Panc1 (cell line): Measurements from ENCODE around the gene TRAPPC8. TPM values are rescaled to one million over a fixed set of nuclear protein-coding genes. Genes with fewer than 3 reads are reported as not detected.

ENCODE experiments used
- ATAC-seq: fragments of 200-7000 bp; cut with Tn5 transposase; 2 replicates; pipeline ENCODE4 v1.9.1; 2020; ENCODE audit warnings: mild to moderate bottlenecking, moderate library complexity
- BruUV-seq: library from RNA; stranded (reverse); fragments of 400-500 nt; replicated peaks from 2 replicates; lab custom pipeline; 2021; lab: Mats Ljungman, UMichigan
- CTCF ChIA-PET: fragments of 300-600 bp; sonication (Branson Sonifier 250); formaldehyde crosslinking; loops from one replicate; lab custom pipeline; 2022; ENCODE audit warnings: antibody characterized with exemption; lab: Charles Lee
- POLR2A ChIA-PET: fragments of 300-600 bp; sonication (Branson Sonifier 250); formaldehyde crosslinking; loops from one replicate; lab custom pipeline; 2022; ENCODE audit warnings: antibody characterized with exemption; lab: Charles Lee
- DNase-seq: peaks from one replicate; pipeline ENCODE4 v3.0.0-alpha.2; 2010; ENCODE audit warnings: low read depth, low spot score
- H3K27ac ChIP-seq: 2 replicates; pipeline ENCODE4 v1.5.1; 2011; ENCODE audit warnings: mild to moderate bottlenecking, low read length, inconsistent platforms
- H3K27me3 ChIP-seq: fragments of 200-500 bp; sonication (Bioruptor generic); 2 replicates; pipeline ENCODE4 v1.6.0; 2014; ENCODE audit warnings: low read length, inconsistent platforms; ENCODE audit not compliant: control insufficient read depth, insufficient read depth
- H3K36me3 ChIP-seq: fragments of 200-500 bp; sonication (Bioruptor generic); 2 replicates; pipeline ENCODE4 v1.5.1; 2014; ENCODE audit warnings: inconsistent platforms, mild to moderate bottlenecking, low read length, moderate library complexity; ENCODE audit not compliant: control insufficient read depth, insufficient read depth
- H3K4me1 ChIP-seq: 2 replicates; pipeline ENCODE4 v1.5.1; 2011; ENCODE audit warnings: inconsistent platforms, mild to moderate bottlenecking, low read length, moderate library complexity; ENCODE audit not compliant: control insufficient read depth, insufficient read depth
- H3K4me3 ChIP-seq, 2 experiments: 2 replicates each; pipeline ENCODE4 v1.5.1; 2011 to 2012; ENCODE audit warnings: low read depth in 2 of 2, low read length in 2 of 2, mild to moderate bottlenecking in 2 of 2, inconsistent platforms in 1 of 2, moderate library complexity in 1 of 2
- H3K9me3 ChIP-seq: fragments of 200-500 bp; sonication (Bioruptor generic); 2 replicates; pipeline ENCODE4 v1.5.1; 2014; ENCODE audit warnings: low read depth, mild to moderate bottlenecking, inconsistent platforms, low read length, moderate library complexity; ENCODE audit not compliant: control insufficient read depth, insufficient read depth
- CTCF ChIP-seq: fragments of 450-650 bp; IDR thresholded peaks from 2 replicates; pipeline ENCODE4 v1.5.1; 2017; ENCODE audit warnings: mild to moderate bottlenecking
- POLR2AphosphoS5 ChIP-seq: IDR thresholded peaks from 2 replicates; pipeline ENCODE4 v1.6.1; 2012; ENCODE audit warnings: mild to moderate bottlenecking, low read depth, low read length, moderate library complexity
- REST ChIP-seq, 2 experiments: IDR thresholded peaks; 2 replicates each; pipeline ENCODE4 v1.6.1; 2011 to 2012; ENCODE audit warnings: low read depth in 2 of 2, control low read depth in 1 of 2, low read length in 1 of 2, mild to moderate bottlenecking in 1 of 2, moderate library complexity in 1 of 2; ENCODE audit not compliant: insufficient read depth in 1 of 2
- SIN3A ChIP-seq: IDR thresholded peaks from 2 replicates; pipeline ENCODE4 v1.6.1; 2012; ENCODE audit warnings: low read depth, mild to moderate bottlenecking, low read length, moderate library complexity, borderline replicate concordance; ENCODE audit not compliant: insufficient read depth
- TCF7L2 ChIP-seq: IDR thresholded peaks from 2 replicates; pipeline ENCODE4 v1.6.1; 2011; ENCODE audit warnings: mild to moderate bottlenecking, low read depth, low read length, inconsistent platforms
- in situ Hi-C: cut with HindIII; loops from 2 replicates; pipeline ENCODE4 v1.10.0; 2016; ENCODE audit warnings: low sequenced_read_pairs, low pct_unique_long_range_greater_than_20kb
- intact Hi-C: fragments of 100-400 bp; cut with micrococcal nuclease; formaldehyde crosslinking; loops from one replicate; pipeline ENCODE4 v1.10.0; 2022; ENCODE audit not compliant: unreplicated experiment
- total RNA-seq: library from RNA; stranded (reverse); gene quantifications from one replicate; pipeline ENCODE4 v1.2.1, GENCODE V29; 2021; ENCODE audit not compliant: unreplicated experiment

Gene TRAPPC8
- total RNA-seq, 1 experiment from 2014 or later: 35.3 TPM

- no TSS peak for BruUV-seq
- TF ChIP-seq TCF7L2: no peak
- no peak for TF ChIP-seq REST (IDR thresholded peaks at IDR 0.05; ENCODE audit: insufficient read depth in 1 of 2, low read depth in 2 of 2, low read length in 1 of 2)
- no peak overlapping the region for H3K27ac ChIP-seq
- no peaks in the 10 kb centered on the region for H3K9me3 ChIP-seq
- no peaks in the 10 kb centered on the region for H3K27me3 ChIP-seq
- POLR2A ChIA-PET: no interaction called here
- ATAC-seq (no peak), DNase-seq (no peak)
- CTCF ChIA-PET: no interaction called here
- H3K4me1 ChIP-seq: no peaks in the 10 kb centered on the region
- H3K36me3 ChIP-seq: no peaks in the 10 kb centered on the region
- in situ Hi-C loops: no loop called here
- H3K4me3 ChIP-seq: no peak overlapping the region
- intact Hi-C loops: no loop called here
Observed at GRCh38 chr18:31791817-31792579, 150.9 kb downstream of the TRAPPC8 start.

- H3K36me3 ChIP-seq: no peaks in the 10 kb centered on the region
- H3K9me3 ChIP-seq: no peaks in the 10 kb centered on the region
- no TSS peak for BruUV-seq
- intact Hi-C loops: no loop called here
- no peak for DNase-seq
- H3K4me1 ChIP-seq: no peaks in the 10 kb centered on the region
- H3K27me3 ChIP-seq: no peaks in the 10 kb centered on the region
- CTCF ChIA-PET: no interaction called here
- in situ Hi-C loops: no loop called here
- H3K4me3 ChIP-seq: no peak overlapping the region
- no peak overlapping the region for H3K27ac ChIP-seq
- no peak for ATAC-seq
- POLR2A ChIA-PET: no interaction called here
- TF ChIP-seq CTCF (no peak), REST (IDR thresholded peaks at IDR 0.05; ENCODE audit: insufficient read depth in 1 of 2, low read depth in 2 of 2, low read length in 1 of 2) (no peak), TCF7L2 (no peak), POLR2AphosphoS5 (no peak), SIN3A (no peak)
Observed at GRCh38 chr18:31789409-31789808, 153.5 kb downstream of the TRAPPC8 start.
